OCI-LY1 (cell line): Measurements from ENCODE around the gene MTIF3.

Experiments used
- H2AFZ ChIP-seq: fragments of 200-600 bp; sonication (generic), shearing (Covaris generic); 2 replicates; pipeline ENCODE4 v1.6.0; 2014; ENCODE audit warnings: antibody characterized with exemption, mild to moderate bottlenecking, low read length
- H3F3A ChIP-seq: fragments of 200-600 bp; sonication (generic), shearing (Covaris generic); 2 replicates; pipeline ENCODE4 v1.6.0; 2014; ENCODE audit warnings: mild to moderate bottlenecking, antibody characterized with exemption, low read length, moderate library complexity; ENCODE audit not compliant: insufficient read depth
- H3K27ac ChIP-seq: fragments of 200-600 bp; sonication (generic); 2 replicates; pipeline ENCODE4 v1.5.1; 2014; ENCODE audit warnings: low read length, mixed run types, mild to moderate bottlenecking, low read depth; ENCODE audit not compliant: poor library complexity, severe bottlenecking
- H3K27me3 ChIP-seq: fragments of 200-600 bp; sonication (generic); 2 replicates; pipeline ENCODE4 v1.6.0; 2014; ENCODE audit warnings: antibody characterized with exemption, mild to moderate bottlenecking, low read length, moderate library complexity; ENCODE audit not compliant: insufficient read depth
- H3K36me3 ChIP-seq: fragments of 200-600 bp; sonication (generic); 2 replicates; pipeline ENCODE4 v1.6.1; 2014; ENCODE audit warnings: mild to moderate bottlenecking, antibody characterized with exemption, low read length, moderate library complexity, mixed read lengths; ENCODE audit not compliant: insufficient read depth
- H3K4me1 ChIP-seq: fragments of 200-600 bp; sonication (generic); 2 replicates; pipeline ENCODE4 v1.5.1; 2014; ENCODE audit warnings: mild to moderate bottlenecking, low read length, moderate library complexity; ENCODE audit not compliant: insufficient read depth, severe bottlenecking
- H3K4me2 ChIP-seq: fragments of 200-600 bp; sonication (generic), shearing (Covaris generic); 2 replicates; pipeline ENCODE4 v1.6.1; 2014; ENCODE audit warnings: low read length
- H3K4me3 ChIP-seq: fragments of 200-600 bp; sonication (generic); 2 replicates; pipeline ENCODE4 v1.5.1; 2014; ENCODE audit warnings: low read length, low read depth, mild to moderate bottlenecking, mixed read lengths; ENCODE audit not compliant: poor library complexity, severe bottlenecking
- H3K79me2 ChIP-seq: fragments of 200-600 bp; shearing (Covaris generic); 2 replicates; pipeline ENCODE4 v1.6.1; 2016; ENCODE audit warnings: mixed run types, low read length, mixed read lengths; ENCODE audit not compliant: insufficient read depth
- H3K9ac ChIP-seq: fragments of 200-600 bp; sonication (generic), shearing (Covaris generic); 2 replicates; pipeline ENCODE4 v1.6.1; 2014; ENCODE audit warnings: mild to moderate bottlenecking, low read length, mixed read lengths
- H3K9me2 ChIP-seq: fragments of 200-600 bp; sonication (generic), shearing (Covaris generic); 2 replicates; pipeline ENCODE4 v1.6.1; 2014; ENCODE audit warnings: low read depth, mild to moderate bottlenecking, low read length, mixed read lengths
- H3K9me3 ChIP-seq: fragments of 200-600 bp; shearing (Covaris generic); 2 replicates; pipeline ENCODE4 v1.6.1; 2014; ENCODE audit warnings: low read length, mixed read lengths
- H4K20me1 ChIP-seq: fragments of 200-600 bp; sonication (generic), shearing (Covaris generic); 2 replicates; pipeline ENCODE4 v1.6.0; 2016; ENCODE audit warnings: mild to moderate bottlenecking, low read length; ENCODE audit not compliant: insufficient read depth
- CTCF ChIP-seq: fragments of 200-600 bp; sonication (generic), shearing (Covaris generic); IDR thresholded peaks from 2 replicates; pipeline ENCODE4 v1.5.1; 2017; ENCODE audit warnings: mild to moderate bottlenecking, antibody characterized with exemption, low read length, moderate library complexity, mixed read lengths
- EZH2 ChIP-seq: fragments of 200-600 bp; sonication (generic), shearing (Covaris generic); IDR thresholded peaks from 2 replicates; pipeline ENCODE4 v1.8.0; 2017; ENCODE audit warnings: borderline replicate concordance, mixed run types, mild to moderate bottlenecking, antibody characterized with exemption, low read length, moderate library complexity, mixed read lengths

The MTIF3 gene

GRCh38 chr13:27470075-27470820 lies 19.9 kb upstream of the MTIF3 start:
- Histone ChIP-seq H3K36me3 (no peaks in the 10 kb centered on the region), H3K4me2 (no peak overlapping the region), H3K4me1 (no peaks in the 10 kb centered on the region), H3K27me3 (no peaks in the 10 kb centered on the region), H3K4me3 (no peak overlapping the region), H3K79me2 (no peaks in the 10 kb centered on the region), H2AFZ (no peak overlapping the region), H3K27ac (no peak overlapping the region), H3K9me2 (no peaks in the 10 kb centered on the region), H3K9ac (no peak overlapping the region), H3F3A (no peaks in the 10 kb centered on the region), H4K20me1 (no peaks in the 10 kb centered on the region), H3K9me3 (no peaks in the 10 kb centered on the region)
- no peak for TF ChIP-seq CTCF
- TF ChIP-seq EZH2 = no peak

GRCh38 chr13:27466513-27466912 lies 16.1 kb upstream of the MTIF3 start:
- Histone ChIP-seq H3K4me1 (no peaks in the 10 kb centered on the region), H3K27me3 (no peaks in the 10 kb centered on the region), H4K20me1 (no peaks in the 10 kb centered on the region), H3K9ac (no peak overlapping the region), H3K4me3 (no peak overlapping the region), H3K9me3 (no peaks in the 10 kb centered on the region), H3K27ac (no peak overlapping the region), H3K79me2 (no peaks in the 10 kb centered on the region), H2AFZ (no peak overlapping the region), H3K36me3 (no peaks in the 10 kb centered on the region), H3F3A (no peaks in the 10 kb centered on the region), H3K4me2 (no peak overlapping the region), H3K9me2 (no peaks in the 10 kb centered on the region)
- TF ChIP-seq EZH2 (no peak), CTCF (no peak)

- H3K4me1 ChIP-seq = no peaks in the 10 kb centered on the region
- no peaks in the 10 kb centered on the region for H4K20me1 ChIP-seq
- no peak overlapping the region for H3K4me3 ChIP-seq
- no peaks in the 10 kb centered on the region for H3K36me3 ChIP-seq
- H3F3A ChIP-seq = no peaks in the 10 kb centered on the region
- no peak overlapping the region for H2AFZ ChIP-seq
- no peaks in the 10 kb centered on the region for H3K9me3 ChIP-seq
- no peak overlapping the region for H3K9ac ChIP-seq
- no peak overlapping the region for H3K4me2 ChIP-seq
- TF ChIP-seq EZH2 (no peak), CTCF (no peak)
- H3K9me2 ChIP-seq = no peaks in the 10 kb centered on the region
- no peak overlapping the region for H3K27ac ChIP-seq
- H3K27me3 ChIP-seq = no peaks in the 10 kb centered on the region
- H3K79me2 ChIP-seq = no peaks in the 10 kb centered on the region
These were observed 15.2 kb upstream of the MTIF3 start for GRCh38 chr13:27465611-27466010.
